Measurements from ENCODE around the gene ZBTB4. TPM values are rescaled to one million over a fixed set of nuclear protein-coding genes. Genes with fewer than 3 reads are reported as not detected.

The ZBTB4 gene
- total RNA-seq, 1 donor from 2014 or later: 82.8 TPM

GRCh38 chr17:7468804-7469389, 10.5 kb downstream of the ZBTB4 start:
- no peak for DNase-seq (ENCODE audit: low spot score)

- no peak for DNase-seq (ENCODE audit: low spot score)
Measured at GRCh38 chr17:7468290-7468689, 11.1 kb downstream of the ZBTB4 start.

GRCh38 chr17:7467498-7467897, 11.9 kb downstream of the ZBTB4 start:
- DNase-seq (ENCODE audit: low spot score): no peak

GRCh38 chr17:7466639-7467341, 12.6 kb downstream of the ZBTB4 start:
- no peak for DNase-seq (ENCODE audit: low spot score)

- no peak for DNase-seq (ENCODE audit: low spot score)
Measured at GRCh38 chr17:7466318-7466638, 13.2 kb downstream of the ZBTB4 start.

GRCh38 chr17:7465597-7466275, 13.7 kb downstream of the ZBTB4 start:
- DNase-seq (ENCODE audit: low spot score): no peak

GRCh38 chr17:7464081-7464480, 15.3 kb downstream of the ZBTB4 start:
- DNase-seq (ENCODE audit: low spot score): no peak

GRCh38 chr17:7463372-7463846, 16.0 kb downstream of the ZBTB4 start:
- no peak for DNase-seq (ENCODE audit: low spot score)

GRCh38 chr17:7462474-7463371, 16.7 kb downstream of the ZBTB4 start:
- DNase-seq (ENCODE audit: low spot score): no peak

GRCh38 chr17:7460850-7461660, 18.4 kb downstream of the ZBTB4 start:
- no peak for DNase-seq (ENCODE audit: low spot score)

- DNase-seq (ENCODE audit: low spot score): no peak
Measured at GRCh38 chr17:7459961-7460545, 19.4 kb downstream of the ZBTB4 start.

GRCh38 chr17:7448461-7448860, 31.0 kb downstream of the ZBTB4 start:
- no peak for DNase-seq (ENCODE audit: low spot score)

- DNase-seq (ENCODE audit: low spot score): peak; percentile 42
Measured at GRCh38 chr17:7445619-7445968, 33.8 kb downstream of the ZBTB4 start.

- peak; percentile 67 for DNase-seq (ENCODE audit: low spot score)
Measured at GRCh38 chr17:7444682-7445618, 34.5 kb downstream of the ZBTB4 start, which contains the start of gene CHRNB1. Gene CHRNB1 (plus strand): TSS chr17:7445061. CDS start chr17:7445128, 67 bp downstream.

- DNase-seq (ENCODE audit: low spot score): no peak
Measured at GRCh38 chr17:7443499-7444485, 35.6 kb downstream of the ZBTB4 start.

GRCh38 chr17:7442142-7442541, 37.3 kb downstream of the ZBTB4 start:
- DNase-seq (ENCODE audit: low spot score): no peak

- DNase-seq (ENCODE audit: low spot score): no peak
Measured at GRCh38 chr17:7441266-7441665, 38.2 kb downstream of the ZBTB4 start.

- no peak for DNase-seq (ENCODE audit: low spot score)
Measured at GRCh38 chr17:7440834-7441195, 38.6 kb downstream of the ZBTB4 start.

Data from mucosa of gallbladder (tissue), 1 donor.